ENCODE data around the gene GSTK1. TPM values are rescaled to one million over a fixed set of nuclear protein-coding genes. Genes with fewer than 3 reads are reported as not detected.

Gene GSTK1
- total RNA-seq, 1 donor, result 91.9 TPM

DNA sequence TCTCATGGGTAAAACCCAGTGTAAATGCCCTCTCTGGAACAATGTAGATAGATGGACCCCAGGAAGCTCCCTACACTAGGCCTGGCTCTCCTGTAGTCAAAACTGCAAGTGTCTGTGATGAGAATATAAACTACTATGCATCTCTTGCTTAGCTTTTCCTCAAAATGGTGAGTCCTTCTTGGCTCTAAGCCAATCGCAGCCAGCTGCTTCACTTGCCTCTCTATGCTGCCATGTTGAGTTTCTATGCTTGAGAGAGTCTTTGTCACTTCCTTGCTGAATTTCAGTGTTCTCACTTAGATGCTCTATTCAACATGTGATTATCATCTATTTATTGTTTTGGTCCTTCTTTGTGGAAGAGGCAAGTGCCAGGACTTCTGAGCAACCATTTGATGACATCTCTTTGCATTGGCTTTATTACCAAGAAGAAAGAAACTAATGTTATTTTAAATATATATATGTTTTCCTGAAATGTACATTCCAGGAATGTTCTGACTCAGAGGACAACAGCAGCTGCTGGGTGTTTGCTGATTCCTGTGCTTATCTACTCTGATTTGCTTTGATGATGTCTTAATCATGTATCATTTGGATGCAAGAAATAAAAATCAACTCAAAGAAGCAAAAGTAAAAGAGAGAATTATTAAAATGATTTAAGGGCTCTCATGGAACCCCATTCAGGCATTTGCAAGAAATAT lies 24.8 kb upstream of the GSTK1 start:
- no peak overlapping the region for H3K4me3 ChIP-seq (ENCODE audit: low read depth, low read length)
- TF ChIP-seq CTCF (IDR thresholded peaks at IDR 0.05; ENCODE audit: insufficient read depth, low read length), result no peak
- no peak for DNase-seq (ENCODE audit: low read depth)

- DNase-seq (ENCODE audit: low read depth), result peak; percentile 53
- no peak for TF ChIP-seq CTCF (IDR thresholded peaks at IDR 0.05; ENCODE audit: insufficient read depth, low read length)
- no peak overlapping the region for H3K4me3 ChIP-seq (ENCODE audit: low read depth, low read length)
Measured at GRCh38 chr7:143239813-143240212, 23.4 kb upstream of the GSTK1 start.

DNA sequence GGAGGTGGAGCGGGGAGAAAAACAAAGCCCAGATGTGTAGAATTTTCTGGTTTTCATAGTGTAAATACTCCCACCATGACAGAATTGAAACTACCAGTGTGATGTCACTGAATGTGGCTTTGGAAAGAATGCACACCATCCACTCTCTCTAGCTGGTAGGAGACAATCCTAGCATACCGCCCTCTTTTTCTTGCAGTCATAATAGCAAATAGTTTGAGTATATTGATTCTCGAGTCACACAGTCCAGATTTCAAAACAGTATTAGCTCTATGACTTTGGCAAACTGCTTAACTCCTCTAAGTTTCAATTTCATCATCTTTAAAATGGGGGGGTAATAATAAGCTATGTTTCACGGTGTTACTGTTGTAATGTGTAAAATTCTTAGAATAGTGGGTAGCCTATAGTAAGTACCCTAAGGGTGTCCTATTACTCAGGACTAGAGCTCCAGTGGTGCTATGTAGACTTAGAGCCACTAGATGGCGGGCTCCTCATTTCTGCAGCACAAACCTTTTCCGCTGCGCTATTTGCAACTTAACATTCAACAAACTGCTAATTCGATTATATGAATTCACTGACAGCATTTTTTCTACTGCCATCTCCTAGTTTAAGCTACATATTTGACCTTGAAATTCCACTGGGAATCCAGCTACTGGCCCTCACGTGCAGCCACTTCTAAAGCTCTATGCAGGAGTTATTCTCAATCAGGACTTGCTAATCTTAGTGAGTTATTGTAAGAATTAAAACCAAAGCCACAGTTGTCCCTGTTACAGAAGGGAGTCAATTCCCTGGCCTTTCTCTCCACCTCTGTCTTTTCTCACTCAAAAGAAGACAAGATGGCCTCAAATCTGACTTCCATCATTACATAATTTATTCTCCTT lies 22.7 kb upstream of the GSTK1 start:
- H3K4me3 ChIP-seq (ENCODE audit: low read depth, low read length), result no peak overlapping the region
- peak; percentile 90 for DNase-seq (ENCODE audit: low read depth)
- peak; percentile 94 for TF ChIP-seq CTCF (IDR thresholded peaks at IDR 0.05; ENCODE audit: insufficient read depth, low read length)

DNA sequence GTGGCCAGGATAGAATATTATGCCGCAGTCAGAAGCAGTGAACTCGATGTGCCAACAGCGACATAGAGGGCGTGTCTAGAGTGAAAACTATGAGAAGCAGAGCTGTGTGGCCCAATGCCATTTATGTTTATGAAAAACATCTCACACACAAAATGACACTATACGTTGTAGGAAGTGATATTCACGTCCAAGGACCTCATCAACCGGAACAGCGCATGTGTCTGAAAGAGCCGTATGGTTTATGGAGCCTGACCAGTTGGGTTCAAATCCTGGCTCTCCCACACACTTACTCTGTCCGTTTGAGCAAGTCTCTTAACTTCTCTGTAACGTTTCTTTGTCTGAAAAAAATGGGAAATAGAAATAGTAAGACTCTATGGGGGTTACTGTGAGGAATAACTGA lies 20.9 kb upstream of the GSTK1 start:
- TF ChIP-seq CTCF (IDR thresholded peaks at IDR 0.05; ENCODE audit: insufficient read depth, low read length), result no peak
- H3K4me3 ChIP-seq (ENCODE audit: low read depth, low read length), result no peak overlapping the region
- DNase-seq (ENCODE audit: low read depth), result no peak

DNA sequence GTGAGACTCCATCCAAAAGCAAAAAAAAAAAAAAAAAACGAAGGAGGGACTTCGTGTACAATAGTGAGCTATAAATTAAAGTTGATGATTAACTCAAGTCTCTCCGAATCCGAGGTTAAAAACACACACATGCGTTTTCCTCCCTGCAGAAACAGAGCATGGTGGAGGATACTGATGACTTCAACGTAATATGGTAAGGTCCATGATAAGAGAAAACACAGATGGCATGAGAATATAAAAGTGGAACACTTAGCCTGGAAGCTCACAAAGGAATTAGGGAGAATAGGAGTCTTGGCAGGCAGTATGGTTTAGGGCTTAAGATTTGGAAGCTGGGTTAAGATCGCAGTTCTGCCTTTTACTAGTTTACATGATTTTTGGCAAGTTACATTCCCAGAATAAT lies 20.1 kb upstream of the GSTK1 start:
- no peak for DNase-seq (ENCODE audit: low read depth)
- no peak overlapping the region for H3K4me3 ChIP-seq (ENCODE audit: low read depth, low read length)
- no peak for TF ChIP-seq CTCF (IDR thresholded peaks at IDR 0.05; ENCODE audit: insufficient read depth, low read length)

GRCh38 chr7:143243614-143244013 lies 19.6 kb upstream of the GSTK1 start:
- H3K4me3 ChIP-seq (ENCODE audit: low read depth, low read length), result no peak overlapping the region
- no peak for DNase-seq (ENCODE audit: low read depth)
- no peak for TF ChIP-seq CTCF (IDR thresholded peaks at IDR 0.05; ENCODE audit: insufficient read depth, low read length)

Measured in fibroblast of the aortic adventitia (primary cell).